Transverse colon (tissue), 4 donors: Measurements from ENCODE around the gene LTB4R.

Source experiments
- POLR2A ChIP-seq: fragments of 450-650 bp; IDR thresholded peaks from one replicate; pipeline ENCODE4 v1.6.1; 2016; ENCODE audit warnings: antibody characterized with exemption, mild to moderate bottlenecking, moderate library complexity
- POLR2AphosphoS5 ChIP-seq, 3 donors: sonication (generic); formaldehyde crosslinking; IDR thresholded peaks; one replicate each; pipeline ENCODE4 v1.6.1; 2016; ENCODE audit warnings: antibody characterized with exemption in 3 of 3
- TF ChIP-seq, protein P1 (sequence below), 5 experiments: fragments of 200-600 bp in 3 of 5; fragments of 450-650 bp in 2 of 5; sonication (generic) in 3 of 5; IDR thresholded peaks; 1 replicate in 2 of 5; 2 replicates in 3 of 5; pipeline ENCODE4 v1.5.1; 2016 to 2017; ENCODE audit warnings: antibody characterized with exemption in 5 of 5, inconsistent platforms in 3 of 5, mild to moderate bottlenecking in 2 of 5, moderate library complexity in 1 of 5

DNA sequence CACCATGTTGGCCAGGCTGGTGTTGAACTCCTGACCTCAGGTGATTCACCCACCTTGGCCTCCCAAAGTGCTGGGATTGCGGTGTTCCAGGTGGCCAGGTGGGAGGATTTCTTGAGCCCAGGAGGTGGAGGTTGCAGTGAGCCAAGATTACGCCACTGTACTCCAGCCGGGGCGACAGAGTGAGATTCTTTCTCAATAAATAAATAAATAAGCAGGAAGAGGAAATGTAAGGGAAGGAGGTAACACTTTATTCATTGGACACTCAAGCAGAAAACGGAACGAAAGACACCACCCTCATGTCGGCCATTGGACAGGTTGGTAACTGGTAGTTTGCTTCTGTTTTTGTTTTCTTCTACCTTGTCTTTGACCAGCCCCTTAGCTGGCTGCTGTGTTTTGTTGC, 43.7 kb downstream of the LTB4R start:
- TF ChIP-seq, protein P1, sequence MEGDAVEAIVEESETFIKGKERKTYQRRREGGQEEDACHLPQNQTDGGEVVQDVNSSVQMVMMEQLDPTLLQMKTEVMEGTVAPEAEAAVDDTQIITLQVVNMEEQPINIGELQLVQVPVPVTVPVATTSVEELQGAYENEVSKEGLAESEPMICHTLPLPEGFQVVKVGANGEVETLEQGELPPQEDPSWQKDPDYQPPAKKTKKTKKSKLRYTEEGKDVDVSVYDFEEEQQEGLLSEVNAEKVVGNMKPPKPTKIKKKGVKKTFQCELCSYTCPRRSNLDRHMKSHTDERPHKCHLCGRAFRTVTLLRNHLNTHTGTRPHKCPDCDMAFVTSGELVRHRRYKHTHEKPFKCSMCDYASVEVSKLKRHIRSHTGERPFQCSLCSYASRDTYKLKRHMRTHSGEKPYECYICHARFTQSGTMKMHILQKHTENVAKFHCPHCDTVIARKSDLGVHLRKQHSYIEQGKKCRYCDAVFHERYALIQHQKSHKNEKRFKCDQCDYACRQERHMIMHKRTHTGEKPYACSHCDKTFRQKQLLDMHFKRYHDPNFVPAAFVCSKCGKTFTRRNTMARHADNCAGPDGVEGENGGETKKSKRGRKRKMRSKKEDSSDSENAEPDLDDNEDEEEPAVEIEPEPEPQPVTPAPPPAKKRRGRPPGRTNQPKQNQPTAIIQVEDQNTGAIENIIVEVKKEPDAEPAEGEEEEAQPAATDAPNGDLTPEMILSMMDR (IDR thresholded peaks at IDR 0.05): no peak
- TF ChIP-seq POLR2A (no peak), POLR2AphosphoS5 (IDR thresholded peaks at IDR 0.05) (no peak)
